Prostate gland (tissue), 2 donors: ENCODE data around the gene TET2.

ENCODE experiments used
- CTCF ChIP-seq, 4 experiments: fragments of 200-600 bp in 2 of 4; fragments of 450-650 bp in 2 of 4; sonication (generic) in 2 of 4; IDR thresholded peaks; 1 replicate in 3 of 4; 2 replicates in 1 of 4; pipeline ENCODE4 v1.5.1; 2016 to 2019; ENCODE audit warnings: antibody characterized with exemption in 4 of 4, mild to moderate bottlenecking in 2 of 4, moderate library complexity in 2 of 4
- POLR2A ChIP-seq: fragments of 450-650 bp; IDR thresholded peaks from one replicate; pipeline ENCODE4 v1.6.1; 2016; ENCODE audit warnings: antibody characterized with exemption, mild to moderate bottlenecking

- TF ChIP-seq CTCF (IDR thresholded peaks at IDR 0.05), result no peak
- no peak for TF ChIP-seq POLR2A
Measured at GRCh38 chr4:105243446-105243845, 96.8 kb downstream of the TET2 start.
